GM19043 (cell line): ENCODE data around the gene RRBP1.

Experiments used
- ATAC-seq: cut with Tn5 transposase; IDR thresholded peaks from one replicate; pipeline ENCODE4 v1.9.1; 2021; ENCODE audit warnings: low read depth; ENCODE audit not compliant: unreplicated experiment

Gene RRBP1

GRCh38 chr20:17613328-17614175, 68.5 kb downstream of the RRBP1 start:
- ATAC-seq: no peak

- no peak for ATAC-seq
Measured at GRCh38 chr20:17612992-17613327, 69.1 kb downstream of the RRBP1 start.

GRCh38 chr20:17612287-17612991, 69.6 kb downstream of the RRBP1 start:
- no peak for ATAC-seq

- ATAC-seq: no peak
Measured at GRCh38 chr20:17611540-17612286, 70.3 kb downstream of the RRBP1 start.

- ATAC-seq: no peak
Measured at GRCh38 chr20:17611290-17611539, 70.8 kb downstream of the RRBP1 start.

GRCh38 chr20:17610566-17611289, 71.3 kb downstream of the RRBP1 start:
- ATAC-seq: no peak

- no peak for ATAC-seq
Measured at GRCh38 chr20:17609811-17610377, 72.1 kb downstream of the RRBP1 start.

GRCh38 chr20:17608701-17609497, 73.1 kb downstream of the RRBP1 start:
- ATAC-seq: no peak

GRCh38 chr20:17606001-17606400, 76.0 kb downstream of the RRBP1 start:
- no peak for ATAC-seq

GRCh38 chr20:17605131-17605660, 76.8 kb downstream of the RRBP1 start:
- no peak for ATAC-seq

- no peak for ATAC-seq
Measured at GRCh38 chr20:17602493-17602892, 79.5 kb downstream of the RRBP1 start.

- no peak for ATAC-seq
Measured at GRCh38 chr20:17601957-17602356, 80.1 kb downstream of the RRBP1 start.

GRCh38 chr20:17598013-17598550, 84.0 kb downstream of the RRBP1 start:
- no peak for ATAC-seq

- ATAC-seq: no peak
Measured at GRCh38 chr20:17595856-17596255, 86.2 kb downstream of the RRBP1 start.

GRCh38 chr20:17594443-17594842, 87.6 kb downstream of the RRBP1 start:
- no peak for ATAC-seq

GRCh38 chr20:17593902-17594301, 88.1 kb downstream of the RRBP1 start:
- no peak for ATAC-seq

- ATAC-seq: no peak
Measured at GRCh38 chr20:17590245-17590644, 91.8 kb downstream of the RRBP1 start.

GRCh38 chr20:17589161-17589834, 92.7 kb downstream of the RRBP1 start:
- ATAC-seq: no peak

GRCh38 chr20:17587824-17588223, 94.2 kb downstream of the RRBP1 start:
- no peak for ATAC-seq
